Activated T-cell treated with anti-CD3 and anti-CD28 coated beads for 48 hours (primary cell): ENCODE measurements around the gene HS3ST2.
A peak's percentile ranks its signal among the peaks of the same experiment; 100 is the strongest.
"Not testable (repeated sequence)": the region's sequence is repeated elsewhere in the genome, so short reads cannot be mapped to it uniquely, and the experiment has no call there.

Source experiments
- DNase-seq: peaks from one replicate; pipeline ENCODE4 v3.0.0-alpha.2; 2020; ENCODE audit warnings: low read depth

HS3ST2 gene

GRCh38 chr16:22879466-22879865, 65.5 kb downstream of the HS3ST2 start:
- DNase-seq, result no peak

GRCh38 chr16:22882981-22883380, 69.0 kb downstream of the HS3ST2 start:
- DNase-seq, result no peak

DNA sequence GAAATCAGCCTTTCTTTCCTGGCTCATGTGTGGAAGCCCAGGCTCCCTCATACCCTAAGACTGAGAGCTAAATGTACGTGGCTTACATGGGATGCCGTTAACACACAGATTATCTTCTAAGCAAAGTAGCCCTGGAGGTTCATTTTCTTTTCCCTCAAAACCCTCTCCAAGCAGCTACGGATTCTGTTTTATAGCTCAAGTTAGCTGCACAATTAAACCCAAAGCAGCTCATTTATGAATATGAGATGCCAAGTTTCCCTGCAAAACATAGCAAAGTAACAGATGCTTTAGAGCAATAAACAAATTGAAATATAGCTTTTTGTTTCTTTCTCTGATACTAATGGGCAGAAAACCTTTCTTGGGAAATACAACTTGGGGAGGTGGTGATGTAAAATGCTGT, 72.0 kb downstream of the HS3ST2 start:
- no peak for DNase-seq

DNA sequence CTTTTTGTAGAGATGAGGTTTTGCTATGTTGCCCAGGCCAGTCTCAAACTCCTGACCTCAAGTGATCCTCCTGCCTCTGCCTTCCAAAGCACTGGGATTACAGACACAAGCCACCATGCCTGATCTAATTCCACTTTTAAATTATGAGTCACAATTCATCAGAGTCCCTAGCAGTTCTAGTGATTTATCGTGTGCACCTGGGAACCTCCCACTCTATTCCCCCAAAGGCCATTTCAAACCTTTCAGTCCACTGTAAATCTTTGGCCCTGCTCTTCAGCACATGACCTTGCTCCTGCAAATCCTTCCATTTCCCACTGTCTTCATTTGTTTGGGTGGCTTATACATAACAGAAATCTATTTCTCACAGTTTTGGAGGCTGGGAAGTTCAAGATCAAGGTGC, 73.0 kb downstream of the HS3ST2 start:
- DNase-seq, result no peak

GRCh38 chr16:22887445-22887844, 73.5 kb downstream of the HS3ST2 start:
- no peak for DNase-seq

- DNase-seq, result no peak
These were observed 74.8 kb downstream of the HS3ST2 start for GRCh38 chr16:22888791-22889190.

DNA sequence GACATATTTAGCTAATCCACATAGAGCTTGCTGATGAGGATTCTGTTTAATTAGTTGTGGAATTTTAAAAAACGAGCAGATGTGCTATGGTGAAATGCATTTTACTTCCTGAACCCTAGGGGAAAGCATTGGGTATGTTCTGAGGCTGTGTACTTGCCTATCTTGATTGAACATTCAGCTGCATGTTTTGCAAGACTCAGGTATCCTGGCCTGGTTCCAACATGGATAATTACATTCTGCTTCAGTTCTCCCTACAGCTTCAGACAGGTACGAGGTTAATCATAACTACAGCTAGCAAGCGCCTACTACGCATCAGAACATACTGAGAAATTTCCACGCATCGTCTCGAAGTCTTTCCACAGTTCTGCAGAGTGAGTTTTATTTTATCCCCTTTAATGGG, 77.0 kb downstream of the HS3ST2 start:
- no peak for DNase-seq

- DNase-seq, result no peak
These were observed 83.2 kb downstream of the HS3ST2 start for GRCh38 chr16:22897184-22897583.

DNA sequence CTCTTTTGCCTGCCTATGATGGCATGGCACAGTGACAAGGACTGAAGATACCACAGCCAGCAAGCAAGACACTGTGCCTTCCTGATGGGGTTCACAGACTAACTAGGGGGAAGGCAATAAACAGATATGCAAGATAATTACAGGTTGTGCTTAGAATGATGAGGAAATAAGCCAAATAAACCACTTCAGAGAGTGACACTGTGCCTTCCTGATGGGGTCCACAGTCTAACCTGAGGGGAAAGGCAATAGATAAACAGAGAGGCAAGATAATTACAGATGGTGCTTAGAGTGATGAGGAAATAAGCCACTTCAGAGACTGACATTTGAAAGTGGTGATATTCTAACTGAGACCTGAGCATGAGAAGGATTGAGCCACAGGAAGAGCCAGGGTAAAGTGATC, 84.2 kb downstream of the HS3ST2 start:
- no peak for DNase-seq

DNA sequence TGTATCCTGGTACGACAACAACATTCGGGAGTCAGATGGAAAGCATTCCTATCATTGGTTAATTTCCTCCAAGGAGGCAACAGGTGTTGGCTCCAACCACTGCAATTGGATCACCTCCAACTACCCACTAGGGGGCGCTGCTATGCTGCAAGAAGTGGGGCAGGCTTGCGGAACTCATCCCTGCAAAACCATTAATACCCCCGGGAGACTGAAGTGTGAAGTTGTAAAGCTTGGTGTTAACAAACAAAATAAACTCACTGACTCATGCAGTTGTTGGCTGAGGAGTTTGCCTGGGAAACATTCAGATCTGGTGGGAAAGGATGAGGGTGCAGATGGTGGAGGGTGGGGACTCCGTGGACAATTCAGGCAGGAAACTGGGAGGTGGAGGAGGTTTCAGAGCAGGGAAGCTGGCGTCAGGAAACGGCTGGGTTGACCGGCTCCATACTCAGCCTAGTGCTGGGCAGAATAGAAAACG, 84.9 kb downstream of the HS3ST2 start:
- peak; percentile 40 for DNase-seq

DNA sequence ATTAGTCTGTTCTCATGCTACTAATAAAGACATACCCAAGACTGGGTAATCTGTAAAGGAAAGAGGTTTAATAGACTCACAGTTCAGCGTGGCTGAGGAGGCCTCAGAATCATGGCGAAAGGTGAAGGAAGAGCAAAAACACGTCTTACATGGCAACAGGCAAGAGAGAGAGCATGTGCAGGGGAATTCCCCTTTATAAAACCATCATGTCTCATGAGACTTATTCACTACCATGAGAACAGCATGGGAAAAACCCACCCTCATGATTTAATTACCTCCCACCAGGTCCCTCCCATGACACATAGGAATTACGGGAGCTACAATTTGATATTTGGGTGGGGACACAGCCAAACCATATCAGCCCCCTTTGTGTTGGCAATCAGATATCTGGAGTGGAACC, 85.6 kb downstream of the HS3ST2 start:
- not testable (repeated sequence) for DNase-seq

- DNase-seq, result no peak
These were observed 86.9 kb downstream of the HS3ST2 start for GRCh38 chr16:22900863-22901262.

GRCh38 chr16:22901563-22901962, 87.6 kb downstream of the HS3ST2 start:
- no peak for DNase-seq

GRCh38 chr16:22903716-22904115, 89.8 kb downstream of the HS3ST2 start:
- DNase-seq, result no peak

DNA sequence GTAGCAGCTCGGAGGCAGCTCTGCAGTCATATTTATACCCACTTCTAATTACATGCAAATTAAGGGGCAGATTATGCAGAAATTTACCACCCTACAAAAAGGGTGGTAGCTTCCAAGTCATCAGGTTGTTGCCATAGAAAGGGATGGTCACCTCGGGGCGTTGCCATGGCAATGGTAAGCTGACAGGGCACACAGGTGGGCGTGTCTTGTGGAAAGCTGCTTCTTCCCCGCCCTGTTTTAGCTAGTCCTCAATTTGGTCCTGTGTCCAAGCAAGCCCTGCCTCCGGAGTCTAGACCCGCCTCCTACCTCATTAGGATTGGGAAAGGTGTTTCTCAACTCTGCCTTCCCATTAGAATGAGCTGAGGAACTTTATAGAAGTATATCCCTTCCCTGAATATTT, 98.7 kb downstream of the HS3ST2 start:
- no peak for DNase-seq

DNA sequence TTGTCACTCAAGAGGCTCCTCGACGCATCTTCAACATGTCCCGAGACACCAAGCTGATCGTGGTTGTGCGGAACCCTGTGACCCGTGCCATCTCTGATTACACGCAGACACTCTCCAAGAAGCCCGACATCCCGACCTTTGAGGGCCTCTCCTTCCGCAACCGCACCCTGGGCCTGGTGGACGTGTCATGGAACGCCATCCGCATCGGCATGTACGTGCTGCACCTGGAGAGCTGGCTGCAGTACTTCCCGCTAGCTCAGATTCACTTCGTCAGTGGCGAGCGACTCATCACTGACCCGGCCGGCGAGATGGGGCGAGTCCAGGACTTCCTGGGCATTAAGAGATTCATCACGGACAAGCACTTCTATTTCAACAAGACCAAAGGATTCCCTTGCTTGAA, 101.0 kb downstream of the HS3ST2 start:
- no peak for DNase-seq

- DNase-seq, result no peak
These were observed 109.5 kb downstream of the HS3ST2 start for GRCh38 chr16:22923491-22923890.

DNA sequence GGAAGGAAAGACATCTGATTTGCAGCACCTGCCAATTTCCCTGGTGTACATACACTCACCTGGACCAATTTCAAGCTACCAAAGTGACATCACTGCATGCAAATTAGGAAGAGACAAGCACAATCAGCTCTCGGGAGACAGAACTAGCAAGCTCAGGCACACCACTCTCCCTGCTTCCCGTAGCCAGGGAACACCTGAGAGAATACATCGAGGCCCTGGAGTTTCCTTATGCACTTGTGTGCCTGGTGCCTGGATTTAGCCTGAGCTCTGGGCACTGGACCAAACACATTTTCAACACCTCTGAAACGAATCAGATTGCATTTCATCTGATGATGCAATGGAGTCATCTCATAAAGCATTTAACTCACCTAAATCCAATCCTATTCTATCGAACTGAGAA, 110.5 kb downstream of the HS3ST2 start:
- no peak for DNase-seq

GRCh38 chr16:22926105-22926751, 112.3 kb downstream of the HS3ST2 start:
- DNase-seq, result no peak

GRCh38 chr16:22927306-22927705, 113.3 kb downstream of the HS3ST2 start:
- DNase-seq, result no peak

DNA sequence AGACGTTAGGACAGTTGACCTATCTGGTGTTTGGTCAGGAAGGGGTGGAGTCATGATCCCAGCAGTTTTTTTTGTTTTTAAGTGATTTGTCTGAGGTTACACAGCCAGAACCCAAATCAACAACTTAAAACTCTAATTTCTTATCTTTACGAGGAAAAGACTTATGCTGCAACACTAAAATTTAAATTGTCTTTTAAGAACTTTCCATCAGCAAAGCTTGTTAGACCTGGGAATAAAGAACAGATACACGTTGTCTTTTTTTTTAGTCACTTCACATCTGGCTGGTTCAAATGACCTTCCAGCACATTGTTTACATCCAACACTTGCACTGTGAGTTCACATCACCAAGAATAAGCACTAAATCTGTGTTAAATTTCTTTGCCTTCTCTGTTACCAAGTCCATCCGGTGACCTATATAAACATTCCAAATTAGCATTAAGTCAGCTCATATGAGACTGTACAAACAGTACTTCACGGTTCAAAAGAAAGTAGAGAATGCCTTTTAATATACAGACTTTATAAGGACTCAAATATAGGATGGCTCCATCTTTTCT, 115.0 kb downstream of the HS3ST2 start:
- no peak for DNase-seq

DNA sequence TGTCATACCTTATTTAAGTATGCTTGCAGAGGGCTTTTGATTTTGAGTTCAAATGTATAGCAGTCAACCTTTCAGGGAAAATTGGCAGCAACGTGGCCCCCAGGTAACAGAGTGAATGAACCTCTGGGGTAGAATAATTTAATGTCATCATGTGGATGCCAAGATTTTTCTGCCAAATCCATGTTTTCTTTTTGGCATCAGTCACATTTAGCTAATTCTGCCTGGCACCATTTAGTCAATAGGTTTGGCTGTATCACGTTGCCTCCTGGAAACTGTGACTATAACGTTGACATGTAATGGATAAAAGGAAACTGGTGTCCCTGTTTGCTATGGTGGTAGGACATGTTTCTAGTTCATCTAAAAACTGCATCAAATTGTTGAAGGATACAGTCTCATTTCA, 115.5 kb downstream of the HS3ST2 start:
- DNase-seq, result no peak

DNA sequence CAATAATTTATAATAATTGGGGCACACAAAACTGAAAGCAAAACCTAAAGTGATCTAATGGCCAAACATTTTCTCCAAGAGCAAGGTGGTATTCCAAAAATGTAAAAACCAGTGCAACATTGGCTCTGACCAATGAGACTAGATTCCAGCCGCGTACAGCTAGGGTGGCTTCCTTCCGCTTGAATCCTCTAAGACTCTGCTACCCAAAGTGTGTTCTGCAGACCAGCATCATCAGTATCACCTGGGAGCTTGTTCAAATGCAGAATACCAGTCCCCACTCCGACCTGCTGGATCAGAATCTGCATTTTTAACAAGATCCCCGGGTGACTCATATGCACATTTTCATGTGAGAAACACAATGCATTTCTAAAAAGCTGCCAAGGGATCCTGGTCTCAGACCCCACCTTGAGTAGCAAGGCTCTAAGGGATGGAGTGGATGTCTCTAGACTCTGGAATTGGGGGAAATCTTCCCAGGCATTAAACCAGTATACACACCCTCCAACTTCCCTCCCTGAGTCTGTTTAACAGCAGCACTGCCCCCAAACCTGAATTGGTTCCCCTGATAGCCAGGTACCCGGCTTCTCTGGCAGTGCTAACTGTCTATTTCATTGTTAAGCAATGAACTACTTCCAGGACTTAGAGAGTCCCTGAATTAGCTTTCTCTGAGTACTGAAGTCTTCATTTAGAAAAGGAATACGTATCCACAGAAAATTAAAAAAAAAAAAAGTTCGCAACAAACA, 118.2 kb downstream of the HS3ST2 start:
- DNase-seq, result no peak

GRCh38 chr16:22933173-22933572, 119.2 kb downstream of the HS3ST2 start:
- DNase-seq, result no peak
